IMR-90 (cell line): ENCODE measurements around the gene FAH. TPM values are rescaled to one million over a fixed set of nuclear protein-coding genes. Genes with fewer than 3 reads are reported as not detected.

Experiments
- ATAC-seq: fragments of 200-7000 bp; cut with Tn5 transposase; 2 replicates; pipeline ENCODE4 v1.9.1; 2020; ENCODE audit warnings: low read depth, mild to moderate bottlenecking, moderate library complexity
- BruUV-seq: library from RNA; stranded (reverse); fragments of 400-500 nt; replicated peaks from 2 replicates; lab custom pipeline; 2021; lab: Mats Ljungman, UMichigan
- CTCF ChIA-PET: fragments of 300-600 bp; formaldehyde crosslinking; extraction: SDS; loops from one replicate; lab custom pipeline; 2021; ENCODE audit warnings: antibody characterized with exemption; lab: Yijun Ruan, JAX
- POLR2A ChIA-PET: fragments of 300-600 bp; sonication (Branson Sonifier 250); formaldehyde crosslinking; loops from one replicate; lab custom pipeline; 2022; ENCODE audit warnings: antibody characterized with exemption; ENCODE audit not compliant: unreplicated experiment; lab: Charles Lee
- DNase-seq: peaks from one replicate; pipeline ENCODE4 v3.0.0; 2013
- H2AFZ ChIP-seq: replicated peaks from 2 replicates; pipeline ENCODE3; 2013; ENCODE audit warnings: low read length, mild to moderate bottlenecking; ENCODE audit not compliant: poor library complexity
- H2AK5ac ChIP-seq: 2 replicates; pipeline ENCODE4 v1.6.1; 2013; ENCODE audit warnings: low read depth, low read length, inconsistent platforms
- H2AK9ac ChIP-seq: replicated peaks from 2 replicates; pipeline ENCODE3; 2013; ENCODE audit warnings: mild to moderate bottlenecking, low read depth, low read length, moderate library complexity; ENCODE audit not compliant: poor library complexity
- H2BK120ac ChIP-seq: 2 replicates; pipeline ENCODE4 v1.6.1; 2013; ENCODE audit warnings: low read depth, low read length, inconsistent platforms
- H2BK15ac ChIP-seq: 3 replicates; pipeline ENCODE4 v1.6.1; 2013; ENCODE audit warnings: low read depth, low read length, inconsistent platforms
- H2BK20ac ChIP-seq: 2 replicates; pipeline ENCODE4 v1.6.1; 2013; ENCODE audit warnings: low read depth, mild to moderate bottlenecking, inconsistent platforms, low read length, moderate library complexity
- H2BK5ac ChIP-seq: 2 replicates; pipeline ENCODE4 v1.6.1; 2013; ENCODE audit warnings: mild to moderate bottlenecking, low read depth, low read length, inconsistent platforms; ENCODE audit not compliant: poor library complexity, severe bottlenecking
- H3K14ac ChIP-seq: replicated peaks from 2 replicates; pipeline ENCODE4 v1.6.1; 2013; ENCODE audit warnings: low read depth, low read length, inconsistent platforms
- H3K18ac ChIP-seq: 2 replicates; pipeline ENCODE4 v1.6.1; 2013; ENCODE audit warnings: low read depth, low read length, control low read depth
- H3K23ac ChIP-seq: 2 replicates; pipeline ENCODE4 v1.6.1; 2013; ENCODE audit warnings: low read depth, low read length, inconsistent platforms
- H3K27ac ChIP-seq: 2 replicates; pipeline ENCODE4 v1.5.1; 2013; ENCODE audit warnings: mild to moderate bottlenecking, control low read depth, low read length; ENCODE audit not compliant: insufficient read depth
- H3K27me3 ChIP-seq: 2 replicates; pipeline ENCODE4 v1.6.1; 2013; ENCODE audit warnings: low read length; ENCODE audit not compliant: control insufficient read depth, insufficient read depth
- H3K36me3 ChIP-seq: 2 replicates; pipeline ENCODE4 v1.6.1; 2013; ENCODE audit warnings: low read length, mixed read lengths; ENCODE audit not compliant: control insufficient read depth, insufficient read depth
- H3K4ac ChIP-seq: 2 replicates; pipeline ENCODE4 v1.6.1; 2013; ENCODE audit warnings: low read depth, low read length, inconsistent platforms
- H3K4me1 ChIP-seq: 2 replicates; pipeline ENCODE4 v1.6.1; 2013; ENCODE audit warnings: low read length, mixed read lengths; ENCODE audit not compliant: control insufficient read depth, insufficient read depth
- H3K4me2 ChIP-seq: 2 replicates; pipeline ENCODE4 v1.6.1; 2013; ENCODE audit warnings: low read depth, mild to moderate bottlenecking, control low read depth, low read length, moderate library complexity
- H3K4me3 ChIP-seq: 2 replicates; pipeline ENCODE4 v1.5.1; 2013; ENCODE audit warnings: low read depth, mild to moderate bottlenecking, control low read depth, low read length, moderate library complexity; ENCODE audit not compliant: insufficient read depth
- H3K56ac ChIP-seq: 2 replicates; pipeline ENCODE4 v1.6.1; 2013; ENCODE audit warnings: low read length, inconsistent platforms; ENCODE audit not compliant: insufficient read depth; ENCODE audit errors: extremely low read depth
- H3K79me1 ChIP-seq, 2 experiments: 2 replicates each; pipeline ENCODE4 v1.6.1; 2013; ENCODE audit warnings: low read length in 2 of 2, inconsistent platforms in 1 of 2, low read depth in 1 of 2
- H3K9ac ChIP-seq: 2 replicates; pipeline ENCODE4 v1.6.1; 2013; ENCODE audit warnings: low read depth, low read length, control low read depth
- H3K9me1 ChIP-seq: 2 replicates; pipeline ENCODE4 v1.6.1; 2013; ENCODE audit warnings: low read length, inconsistent platforms; ENCODE audit not compliant: insufficient read depth
- H3K9me3 ChIP-seq: 2 replicates; pipeline ENCODE4 v1.6.1; 2013; ENCODE audit warnings: low read length; ENCODE audit not compliant: control insufficient read depth, insufficient read depth
- H4K20me1 ChIP-seq: 2 replicates; pipeline ENCODE4 v1.6.1; 2013; ENCODE audit warnings: low read length, inconsistent platforms; ENCODE audit not compliant: insufficient read depth
- H4K5ac ChIP-seq: 2 replicates; pipeline ENCODE4 v1.6.1; 2013; ENCODE audit warnings: mild to moderate bottlenecking, low read depth, low read length, control low read depth
- H4K8ac ChIP-seq, 2 experiments: 2 replicates each; pipeline ENCODE4 v1.6.1; 2013; ENCODE audit warnings: low read depth in 2 of 2, low read length in 2 of 2, control low read depth in 1 of 2, inconsistent platforms in 1 of 2
- H4K91ac ChIP-seq: 2 replicates; pipeline ENCODE4 v1.6.1; 2013; ENCODE audit warnings: low read depth, low read length, inconsistent platforms; ENCODE audit not compliant: insufficient read depth
- ELK1 ChIP-seq: fragments of 150-350 bp; IDR thresholded peaks from 2 replicates; pipeline ENCODE4 v1.6.1; 2016; ENCODE audit warnings: low read depth, mild to moderate bottlenecking, low read length, moderate library complexity, borderline replicate concordance
- MAFK ChIP-seq: IDR thresholded peaks from 2 replicates; pipeline ENCODE4 v1.6.1; 2012; ENCODE audit warnings: low read depth, low read length, improper control_type of control experiment
- MXI1 ChIP-seq: IDR thresholded peaks from 2 replicates; pipeline ENCODE4 v1.6.1; 2012; ENCODE audit warnings: low read depth, mild to moderate bottlenecking, low read length, moderate library complexity, borderline replicate concordance
- NFE2L2 ChIP-seq: fragments of 150-350 bp; IDR thresholded peaks from 2 replicates; pipeline ENCODE4 v1.6.1; 2016; ENCODE audit warnings: low read depth, mild to moderate bottlenecking, low read length
- RFX5 ChIP-seq: IDR thresholded peaks from 2 replicates; pipeline ENCODE4 v1.8.0; 2012; ENCODE audit warnings: low read depth, mild to moderate bottlenecking, low read length, moderate library complexity
- WGBS, 2 experiments: methylation state at CpG; one replicate each; pipeline versions ENCODE4 v1.1.5 to v1.1.7; 2013; ENCODE audit warnings: missing lambda C conversion rate in 2 of 2; ENCODE audit not compliant: insufficient read length in 1 of 2; ENCODE audit errors: extremely low coverage in 2 of 2; 5-methylcytosine and 5-hydroxymethylcytosine counted together
- dilution Hi-C: fragments of 300-500 bp; cut with HindIII; formaldehyde crosslinking; loops from one replicate; pipeline ENCODE4 v1.14.3; 2018; ENCODE audit warnings: low sequenced_read_pairs; ENCODE audit not compliant: unreplicated experiment
- in situ Hi-C: fragments of 300-500 bp; cut with MboI; formaldehyde crosslinking; loops from 3 replicates; pipeline ENCODE4 v1.14.3; 2019; ENCODE audit warnings: low sequenced_read_pairs, inconsistent platforms, mixed read lengths
- intact Hi-C: fragments of 100-400 bp; cut with micrococcal nuclease; formaldehyde crosslinking; loops from 2 replicates; pipeline ENCODE4 v1.10.0; 2022
- polyA plus RNA-seq, 3 experiments: library from polyadenylated mRNA; depleted of rRNA; stranded (reverse); fragments of >200 nt; gene quantifications; 2 replicates each; pipeline ENCODE4 v1.2.3, GENCODE V29; 2012; ENCODE audit warnings: low replicate concordance in 1 of 3
- total RNA-seq: library from RNA; depleted of rRNA; stranded (reverse); fragments of >200 nt; gene quantifications from 2 replicates; pipeline ENCODE4 v1.2.3, GENCODE V29; 2012

Gene FAH
- total and polyA plus RNA-seq, 2 of the 4 experiments (the other 2 are of a cell fraction) = 43.1 to 48.6 TPM

DNA sequence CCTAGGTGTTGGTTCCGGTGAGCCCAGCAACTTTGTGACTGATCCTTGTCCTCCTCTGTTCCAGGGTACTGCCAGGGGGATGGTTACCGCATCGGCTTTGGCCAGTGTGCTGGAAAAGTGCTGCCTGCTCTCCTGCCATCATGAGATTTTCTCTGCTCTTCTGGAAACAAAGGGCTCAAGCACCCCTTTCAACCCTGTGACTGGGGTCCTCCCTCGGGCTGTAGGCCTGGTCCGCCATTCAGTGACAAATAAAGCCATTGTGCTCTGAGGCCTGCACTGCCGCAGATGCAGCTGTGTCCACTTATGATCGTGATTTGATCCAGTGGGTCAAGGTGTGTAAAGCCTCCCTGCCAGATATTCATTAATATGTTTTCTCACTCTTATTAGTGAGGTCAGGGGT lies 33.3 kb downstream of the FAH start:
- intact Hi-C loops (no loop called here), dilution Hi-C loops (no loop called here), in situ Hi-C loops (no loop called here)
- Histone ChIP-seq H3K18ac (no peak overlapping the region), H3K79me1 (no peaks in the 10 kb centered on the region), H3K23ac (no peak overlapping the region), H2BK5ac (no peak overlapping the region), H4K8ac (no peak overlapping the region), H4K20me1 (no peaks in the 10 kb centered on the region), H3K9me3 (no peaks in the 10 kb centered on the region), H3K4me2 (no peak overlapping the region), H2BK120ac (no peak overlapping the region), H3K4me1 (0 out of 2 replicates have a peak, but pooled peaks cover 5% of the 10 kb centered on the region), H3K56ac (no peak overlapping the region), H3K4me3 (no peak overlapping the region), H3K36me3 (peaks cover 33% of the 10 kb centered on the region), H2AK9ac (no peak overlapping the region), H3K9me1 (peaks cover 18% of the 10 kb centered on the region), H3K27ac (no peak overlapping the region), H2BK15ac (no peak overlapping the region), H3K14ac (no peak overlapping the region), H3K27me3 (no peaks in the 10 kb centered on the region), H3K9ac (no peak overlapping the region), H2AFZ (no peak overlapping the region), H2BK20ac (no peak overlapping the region), H2AK5ac (no peak overlapping the region), H4K5ac (no peak overlapping the region), H3K4ac (no peak overlapping the region), H4K91ac (no peak overlapping the region)
- POLR2A ChIA-PET = no interaction called here
- TF ChIP-seq MXI1 (no peak), NFE2L2 (no peak), RFX5 (no peak), MAFK (no peak), ELK1 (no peak)
- WGBS, 2 experiments = 92% methylated on average over 4 of the region's 7 CpGs; no CpG with 5 or more reads in 1 of the 2 experiments
- CTCF ChIA-PET = no interaction called here
- no peak for ATAC-seq
- DNase-seq = no peak
- no TSS peak for BruUV-seq
